ENCODE measurements around the gene MARK3. TPM values are rescaled to one million over a fixed set of nuclear protein-coding genes. Genes with fewer than 3 reads are reported as not detected.

Gene MARK3
- total and polyA plus RNA-seq, 2 of the 13 experiments (the other 11 are each of a cell fraction or from before 2014, with no cell fraction given), result 47.7 to 56.6 TPM

- peak overlapping the region; percentile 88 for H3K27ac ChIP-seq (ENCODE audit: extremely low read length, insufficient read depth, low read length)
- peak; percentile 75 for FAIRE-seq
- H2AFZ ChIP-seq (ENCODE audit: low read length), result no peak overlapping the region
- intact Hi-C loops (cut with micrococcal nuclease; ENCODE audit: unreplicated experiment), result loop anchor here (5.0 kb wide), 1 partner anchor 39 kb away; no protein-coding TSS in a partner anchor
- under 1% methylated on average over 22 of the region's 44 CpGs for WGBS (ENCODE audit: low lambda C conversion rate)
- POLR2A ChIA-PET, result interaction anchor here (1.0 kb wide), 1 partner anchor 52 kb away, joined by 4 read pairs; the partner anchor contains the start of gene EIF5
- DNase-seq (ENCODE audit: low spot score), result no peak
- H3K4me3 ChIP-seq (replicated peaks in 1 of 3; ENCODE audit: insufficient read depth in 1 of 3, low read depth in 2 of 3, low read length in 3 of 3), result peak overlapping the region; percentile 92 to 98 (median 93)
- peaks cover 1 to 4% of the 10 kb centered on the region in 2 experiments; a peak in 2 of 5 replicates for H3K27me3 ChIP-seq (ENCODE audit: control insufficient read depth in 1 of 2, insufficient read depth in 2 of 2, low read length in 2 of 2)
- in situ Hi-C loops (cut with HindIII; ENCODE audit: extremely low pct_ligation_motif_present, low pct_unique_long_range_greater_than_20kb), result no loop called here
- peaks cover 35% of the 10 kb centered on the region for H3K4me1 ChIP-seq (ENCODE audit: insufficient read depth, low read length)
- H4K20me1 ChIP-seq (ENCODE audit: insufficient read depth, low read length), result peaks cover 31% of the 10 kb centered on the region
- TSS peak; percentile 61 for BruUV-seq (replicated peaks)
- ATAC-seq, result peak; percentile 18
- no peaks in the 10 kb centered on the region for H3K9me3 ChIP-seq (ENCODE audit: low read length)
- H3K9ac ChIP-seq (ENCODE audit: insufficient read depth, low read depth, low read length), result peak overlapping the region; percentile 92
- peaks cover 47% of the 10 kb centered on the region for H3K79me2 ChIP-seq (ENCODE audit: insufficient read depth, low read length)
- CTCF ChIA-PET (ENCODE audit: low intra/inter-chr PET ratio, low total read pairs), result no interaction called here
- H3K36me3 ChIP-seq (replicated peaks in 1 of 2; ENCODE audit: control insufficient read depth in 1 of 2, insufficient read depth in 2 of 2, low read length in 2 of 2), result peaks cover 0 to 4% of the 10 kb centered on the region in 2 experiments; a peak in 1 of 5 replicates
- peak overlapping the region; percentile 67 for H3K4me2 ChIP-seq (ENCODE audit: low read depth, low read length)
- TF ChIP-seq ZNF580 (CRISPR knock-in tag; IDR thresholded peaks at IDR 0.05; ENCODE audit: borderline replicate concordance, low read depth) (no peak), NCOA2 (CRISPR knock-in tag; IDR thresholded peaks at IDR 0.05) (no peak; the same call in 1 of the 2 replicates), PITX1 (CRISPR knock-in tag; IDR thresholded peaks at IDR 0.05) (0 out of 2 replicates have a peak, but pooled peaks have one; percentile 36), PLRG1 (conservative IDR thresholded peaks at IDR 0.05) (no peak), GATAD2A (CRISPR knock-in tag; IDR thresholded peaks at IDR 0.05) (peak; percentile 5; the same call in 1 of the 2 replicates), SIX4 (CRISPR knock-in tag; IDR thresholded peaks at IDR 0.05) (no peak), MAFF (IDR thresholded peaks at IDR 0.05; ENCODE audit: low read depth, low read length) (no peak), CEBPG (CRISPR knock-in tag; IDR thresholded peaks at IDR 0.05) (peak; percentile 51), PTBP1 (IDR thresholded peaks at IDR 0.05; ENCODE audit: low read depth, low read length, poor library complexity, severe bottlenecking) (no peak), FOXO4 (CRISPR knock-in tag; conservative IDR thresholded peaks at IDR 0.05) (no peak), CBFB (CRISPR knock-in tag; IDR thresholded peaks at IDR 0.05) (no peak), ZNF367 (CRISPR knock-in tag; IDR thresholded peaks at IDR 0.05; ENCODE audit: borderline replicate concordance) (no peak), ZNF784 (CRISPR knock-in tag; IDR thresholded peaks at IDR 0.05; ENCODE audit: borderline replicate concordance) (no peak), MTA3 (CRISPR knock-in tag; IDR thresholded peaks at IDR 0.05) (no peak), GMEB1 (CRISPR knock-in tag; IDR thresholded peaks at IDR 0.05; ENCODE audit: borderline replicate concordance) (no peak), ZNF567 (CRISPR knock-in tag; IDR thresholded peaks at IDR 0.05; ENCODE audit: borderline replicate concordance) (no peak), ZNF841 (CRISPR knock-in tag; IDR thresholded peaks at IDR 0.05; ENCODE audit: borderline replicate concordance) (no peak), CCDC6 (CRISPR knock-in tag; IDR thresholded peaks at IDR 0.05) (peak; percentile 34; the same call in 1 of the 2 replicates), ZNF17 (CRISPR knock-in tag; IDR thresholded peaks at IDR 0.05) (no peak), ZNF781 (CRISPR knock-in tag; IDR thresholded peaks at IDR 0.05; ENCODE audit: borderline replicate concordance, not compliant biosample characterization) (no peak), MAX (IDR thresholded peaks at IDR 0.05) (peak; percentile 3; the same call in 1 of the 2 replicates)
Measured at GRCh38 chr14:103385929-103386712, 906 bp downstream of the MARK3 start.
